ENCODE measurements around the gene KREMEN2.

KREMEN2 gene

GRCh38 chr16:2971985-2972784 lies 8.1 kb downstream of the KREMEN2 start:
- no peaks in the 10 kb centered on the region for H3K36me3 ChIP-seq (ENCODE audit: insufficient read depth, low read length)
- no peaks in the 10 kb centered on the region for H3K27me3 ChIP-seq (ENCODE audit: insufficient read depth, low read length, poor library complexity, severe bottlenecking)
- H3K79me2 ChIP-seq (ENCODE audit: insufficient read depth, low read length) = peaks cover 15% of the 10 kb centered on the region; the same call in 1 of the 2 replicates
- H3F3A ChIP-seq (ENCODE audit: low read depth) = no peaks in the 10 kb centered on the region
- H3K9ac ChIP-seq (ENCODE audit: low read depth, low read length, poor library complexity, severe bottlenecking) = no peak overlapping the region
- no peaks in the 10 kb centered on the region for H3K9me3 ChIP-seq (ENCODE audit: insufficient read depth, low read depth, low read length)
- H3K4me2 ChIP-seq (ENCODE audit: low read depth, low read length, poor library complexity, severe bottlenecking) = no peak overlapping the region
- no peak overlapping the region for H2AFZ ChIP-seq (ENCODE audit: low read length)
- H4K20me1 ChIP-seq (ENCODE audit: insufficient read depth, low read length, poor library complexity, severe bottlenecking) = peaks cover 7% of the 10 kb centered on the region
- H3K4me3 ChIP-seq (ENCODE audit: low read length, poor library complexity, severe bottlenecking) = no peak overlapping the region
- no peaks in the 10 kb centered on the region for H3K9me2 ChIP-seq (replicated peaks; ENCODE audit: low read depth, low read length)
- TF ChIP-seq EZH2phosphoT487 (IDR thresholded peaks at IDR 0.05; ENCODE audit: borderline replicate concordance) = no peak
- TF ChIP-seq CTCF (conservative IDR thresholded peaks at IDR 0.05; ENCODE audit: low read length) = no peak
- peaks cover 2% of the 10 kb centered on the region for H3K4me1 ChIP-seq (ENCODE audit: insufficient read depth, low read length, poor library complexity, severe bottlenecking)

- Histone ChIP-seq H3K9me3 (ENCODE audit: insufficient read depth, low read depth, low read length) (no peaks in the 10 kb centered on the region), H3K4me3 (ENCODE audit: low read length, poor library complexity, severe bottlenecking) (no peak overlapping the region), H3K36me3 (ENCODE audit: insufficient read depth, low read length) (no peaks in the 10 kb centered on the region), H3K9me2 (replicated peaks; ENCODE audit: low read depth, low read length) (no peaks in the 10 kb centered on the region), H3K9ac (ENCODE audit: low read depth, low read length, poor library complexity, severe bottlenecking) (no peak overlapping the region), H3K27me3 (ENCODE audit: insufficient read depth, low read length, poor library complexity, severe bottlenecking) (no peaks in the 10 kb centered on the region), H3K4me1 (ENCODE audit: insufficient read depth, low read length, poor library complexity, severe bottlenecking) (peaks cover 2% of the 10 kb centered on the region), H4K20me1 (ENCODE audit: insufficient read depth, low read length, poor library complexity, severe bottlenecking) (peaks cover 7% of the 10 kb centered on the region), H3K4me2 (ENCODE audit: low read depth, low read length, poor library complexity, severe bottlenecking) (no peak overlapping the region), H2AFZ (ENCODE audit: low read length) (no peak overlapping the region), H3K79me2 (ENCODE audit: insufficient read depth, low read length) (peaks cover 24% of the 10 kb centered on the region; the same call in 1 of the 2 replicates), H3F3A (ENCODE audit: low read depth) (no peaks in the 10 kb centered on the region)
- TF ChIP-seq EZH2phosphoT487 (IDR thresholded peaks at IDR 0.05; ENCODE audit: borderline replicate concordance) (no peak), CTCF (conservative IDR thresholded peaks at IDR 0.05; ENCODE audit: low read length) (no peak)
These were observed 9.0 kb downstream of the KREMEN2 start for GRCh38 chr16:2973093-2973492.

- Histone ChIP-seq H3K4me2 (ENCODE audit: low read depth, low read length, poor library complexity, severe bottlenecking) (no peak overlapping the region), H3K9me2 (replicated peaks; ENCODE audit: low read depth, low read length) (no peaks in the 10 kb centered on the region), H3K9ac (ENCODE audit: low read depth, low read length, poor library complexity, severe bottlenecking) (no peak overlapping the region), H3K79me2 (ENCODE audit: insufficient read depth, low read length) (peaks cover 28% of the 10 kb centered on the region; the same call in 1 of the 2 replicates), H3K4me1 (ENCODE audit: insufficient read depth, low read length, poor library complexity, severe bottlenecking) (peaks cover 2% of the 10 kb centered on the region), H3K27me3 (ENCODE audit: insufficient read depth, low read length, poor library complexity, severe bottlenecking) (no peaks in the 10 kb centered on the region), H3K9me3 (ENCODE audit: insufficient read depth, low read depth, low read length) (no peaks in the 10 kb centered on the region), H3F3A (ENCODE audit: low read depth) (no peaks in the 10 kb centered on the region), H3K36me3 (ENCODE audit: insufficient read depth, low read length) (no peaks in the 10 kb centered on the region), H2AFZ (ENCODE audit: low read length) (no peak overlapping the region), H3K4me3 (ENCODE audit: low read length, poor library complexity, severe bottlenecking) (no peak overlapping the region), H4K20me1 (ENCODE audit: insufficient read depth, low read length, poor library complexity, severe bottlenecking) (peaks cover 7% of the 10 kb centered on the region)
- TF ChIP-seq EZH2phosphoT487 (IDR thresholded peaks at IDR 0.05; ENCODE audit: borderline replicate concordance) (no peak), CTCF (conservative IDR thresholded peaks at IDR 0.05; ENCODE audit: low read length) (no peak)
These were observed 9.7 kb downstream of the KREMEN2 start for GRCh38 chr16:2973605-2974318.
